ENCODE data around the gene CCDC73. TPM values are rescaled to one million over a fixed set of nuclear protein-coding genes. Genes with fewer than 3 reads are reported as not detected.
"Not testable (repeated sequence)": the region's sequence is repeated elsewhere in the genome, so short reads cannot be mapped to it uniquely, and the experiment has no call there.

The CCDC73 gene
- total RNA-seq, 6 donors from 2014 or later: 0.15 to 0.20 TPM; not detected in 4

DNA sequence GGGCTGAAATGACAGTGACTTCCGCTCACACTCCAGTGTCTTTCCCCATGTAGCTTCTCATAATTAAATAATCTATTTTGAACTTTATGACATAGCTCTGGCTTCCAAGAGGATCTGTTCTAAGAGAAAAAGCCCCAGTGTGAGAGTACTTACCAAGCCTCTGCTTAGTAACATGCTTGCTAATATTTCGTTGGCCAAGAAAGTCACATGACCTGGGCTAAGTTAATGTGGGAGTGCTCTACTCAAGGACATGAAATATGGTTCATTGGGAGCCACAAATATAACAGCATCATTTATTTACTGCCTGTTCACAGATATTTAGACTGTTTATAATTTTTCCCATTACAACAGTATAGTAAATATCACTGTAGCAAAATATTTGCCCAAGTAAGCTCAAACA lies 42.5 kb downstream of the CCDC73 start:
- WGBS, 2 donors: 95% methylated on average over 2 of the region's 2 CpGs
- Histone ChIP-seq H3K9me3 (peaks cover 0 to 7% (median 2%) of the 10 kb centered on the region in 4 donors), H3K27me3 (no peaks in the 10 kb centered on the region), H3K4me3 (no peak overlapping the region), H3K4me1 (no peaks in the 10 kb centered on the region), H3K27ac (no peak overlapping the region), H3K36me3 (no peaks in the 10 kb centered on the region)
- DNase-seq (no peak), ATAC-seq (ENCODE audit: low FRiP score in 2 of 2) (no peak)
- TF ChIP-seq POLR2AphosphoS5 (IDR thresholded peaks at IDR 0.05) (no peak), EP300 (IDR thresholded peaks at IDR 0.05) (no peak), POLR2A (IDR thresholded peaks at IDR 0.05) (no peak)

DNA sequence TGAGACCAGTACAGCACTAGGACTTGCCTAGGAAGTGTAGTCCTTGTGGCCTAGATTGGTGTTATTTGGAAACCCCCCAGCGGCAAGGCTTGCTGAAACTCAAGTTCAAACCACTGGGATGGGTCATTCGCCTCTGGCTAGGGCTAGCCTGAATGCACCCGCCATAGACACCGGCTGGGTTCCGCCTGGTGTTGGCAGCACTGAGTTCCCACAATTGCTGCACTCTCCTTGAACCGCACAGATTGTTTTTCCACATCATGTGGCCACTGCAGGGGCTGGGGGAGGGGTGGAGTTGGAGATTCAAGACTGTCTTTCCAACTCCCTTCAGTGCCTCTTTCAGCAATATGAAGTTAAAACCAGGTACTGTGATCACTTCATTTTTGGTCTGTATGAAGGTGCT lies 43.1 kb downstream of the CCDC73 start:
- Histone ChIP-seq H3K4me3 (no peak overlapping the region), H3K27me3 (no peaks in the 10 kb centered on the region), H3K4me1 (no peaks in the 10 kb centered on the region), H3K9me3 (peaks cover 0 to 7% (median 2%) of the 10 kb centered on the region in 4 donors), H3K27ac (no peak overlapping the region), H3K36me3 (no peaks in the 10 kb centered on the region)
- WGBS, 2 donors: 82 to 88% methylated on average over 4 to 6 of the region's 6 CpGs
- DNase-seq: peak in 1 of 2 donors; percentile 5
- ATAC-seq (ENCODE audit: low FRiP score in 2 of 2): no peak
- TF ChIP-seq POLR2A (IDR thresholded peaks at IDR 0.05) (no peak), CTCF (IDR thresholded peaks at IDR 0.05) (no peak), POLR2AphosphoS5 (IDR thresholded peaks at IDR 0.05) (no peak), EP300 (IDR thresholded peaks at IDR 0.05) (no peak)

- Histone ChIP-seq H3K36me3 (no peaks in the 10 kb centered on the region), H3K4me3 (no peak overlapping the region), H3K27me3 (no peaks in the 10 kb centered on the region), H3K9me3 (no peaks in the 10 kb centered on the region), H3K27ac (no peak overlapping the region), H3K4me1 (no peaks in the 10 kb centered on the region)
- no peak for ATAC-seq (ENCODE audit: low FRiP score in 2 of 2)
- TF ChIP-seq POLR2A (IDR thresholded peaks at IDR 0.05): no peak
- DNase-seq: no peak
- 90 to 92% methylated on average over 1 of the region's 1 CpG for WGBS, 2 donors
Measured at GRCh38 chr11:32729976-32730375, 64.5 kb downstream of the CCDC73 start.

GRCh38 chr11:32723332-32723731 lies 71.1 kb downstream of the CCDC73 start:
- Histone ChIP-seq H3K4me3 (no peak overlapping the region), H3K4me1 (no peaks in the 10 kb centered on the region), H3K27me3 (no peaks in the 10 kb centered on the region), H3K36me3 (no peaks in the 10 kb centered on the region), H3K27ac (no peak overlapping the region), H3K9me3 (no peaks in the 10 kb centered on the region)
- WGBS, 2 donors: 45 to 51% methylated on average over 3 of the region's 3 CpGs
- DNase-seq (no peak), ATAC-seq (ENCODE audit: low FRiP score in 2 of 2) (no peak)
- TF ChIP-seq POLR2AphosphoS5 (IDR thresholded peaks at IDR 0.05): no peak

DNA sequence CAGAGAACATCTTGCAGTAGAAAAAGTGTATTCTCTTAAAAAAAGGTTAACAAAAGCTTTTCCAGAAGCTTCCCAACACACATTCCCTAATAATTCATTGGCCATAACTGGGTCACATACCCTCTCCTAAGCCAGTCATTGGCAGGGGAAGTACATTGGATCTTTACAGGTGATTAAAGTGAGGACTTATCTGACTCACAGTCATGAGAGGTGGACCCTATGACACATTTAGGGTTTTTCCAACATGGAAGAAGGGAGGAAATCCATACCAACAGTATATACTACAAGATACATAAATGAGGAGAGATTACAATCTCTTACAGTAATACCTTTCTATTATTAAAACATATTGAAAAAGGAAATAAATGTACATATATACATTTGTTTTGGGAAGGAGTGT lies 72.2 kb downstream of the CCDC73 start:
- no peak overlapping the region for H3K4me3 ChIP-seq
- no peak for TF ChIP-seq POLR2A (IDR thresholded peaks at IDR 0.05)
- TF ChIP-seq POLR2AphosphoS5 (IDR thresholded peaks at IDR 0.05): no peak
- no peak for TF ChIP-seq CTCF (IDR thresholded peaks at IDR 0.05)
- no peak for TF ChIP-seq EP300 (IDR thresholded peaks at IDR 0.05)
- no peak for DNase-seq
- H3K9me3 ChIP-seq: no peaks in the 10 kb centered on the region
- H3K27me3 ChIP-seq: no peaks in the 10 kb centered on the region
- H3K4me1 ChIP-seq: no peaks in the 10 kb centered on the region
- no peaks in the 10 kb centered on the region for H3K36me3 ChIP-seq
- ATAC-seq (ENCODE audit: low FRiP score in 2 of 2): no peak
- H3K27ac ChIP-seq: no peak overlapping the region

GRCh38 chr11:32713496-32713895 lies 81.0 kb downstream of the CCDC73 start:
- no peak for TF ChIP-seq POLR2A (IDR thresholded peaks at IDR 0.05)
- DNase-seq (no peak), ATAC-seq (ENCODE audit: low FRiP score in 2 of 2) (no peak)
- Histone ChIP-seq H3K36me3 (no peaks in the 10 kb centered on the region), H3K27ac (no peak overlapping the region), H3K4me1 (no peaks in the 10 kb centered on the region), H3K4me3 (no peak overlapping the region), H3K27me3 (no peaks in the 10 kb centered on the region), H3K9me3 (no peaks in the 10 kb centered on the region)
- WGBS, 2 donors: 28 to 46% methylated on average over 1 of the region's 1 CpG

DNA sequence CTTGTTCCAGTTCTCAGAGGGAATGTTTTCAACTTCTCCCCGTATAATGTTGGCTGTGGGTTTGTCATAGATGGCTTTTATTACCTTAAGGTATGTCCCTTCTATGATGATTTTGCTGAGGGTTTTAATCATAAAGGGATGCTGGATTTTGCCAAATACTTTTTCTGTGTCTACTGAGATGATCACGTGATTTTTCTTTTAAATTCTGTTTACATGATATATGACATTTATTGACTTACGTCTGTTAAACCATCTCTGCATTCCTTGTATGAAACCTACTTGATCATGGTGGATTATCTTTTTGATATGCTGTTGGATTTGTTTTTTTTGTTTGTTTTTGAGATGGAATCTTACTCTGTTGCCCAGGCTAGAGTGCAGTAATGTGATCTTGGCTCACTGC lies 85.5 kb downstream of the CCDC73 start:
- ATAC-seq (ENCODE audit: low FRiP score in 2 of 2); H3K27ac ChIP-seq; H3K4me3 ChIP-seq; H3K4me1 ChIP-seq; H3K27me3 ChIP-seq; DNase-seq; H3K36me3 ChIP-seq: not testable (repeated sequence)
- 87 to 89% methylated on average over 3 of the region's 3 CpGs for WGBS, 2 donors
- peaks cover 0 to 12% (median 0%) of the 10 kb centered on the region in 4 donors for H3K9me3 ChIP-seq

Measured in upper lobe of left lung (tissue), 6 donors.